Measurements from ENCODE around the gene ADGRL3.

Gene ADGRL3

GRCh38 chr4:61277785-61278760, 77.9 kb downstream of the ADGRL3 start:
- DNase-seq (ENCODE audit: low spot score): no peak

GRCh38 chr4:61292322-61292721, 92.2 kb downstream of the ADGRL3 start:
- DNase-seq (ENCODE audit: low spot score): no peak

DNA sequence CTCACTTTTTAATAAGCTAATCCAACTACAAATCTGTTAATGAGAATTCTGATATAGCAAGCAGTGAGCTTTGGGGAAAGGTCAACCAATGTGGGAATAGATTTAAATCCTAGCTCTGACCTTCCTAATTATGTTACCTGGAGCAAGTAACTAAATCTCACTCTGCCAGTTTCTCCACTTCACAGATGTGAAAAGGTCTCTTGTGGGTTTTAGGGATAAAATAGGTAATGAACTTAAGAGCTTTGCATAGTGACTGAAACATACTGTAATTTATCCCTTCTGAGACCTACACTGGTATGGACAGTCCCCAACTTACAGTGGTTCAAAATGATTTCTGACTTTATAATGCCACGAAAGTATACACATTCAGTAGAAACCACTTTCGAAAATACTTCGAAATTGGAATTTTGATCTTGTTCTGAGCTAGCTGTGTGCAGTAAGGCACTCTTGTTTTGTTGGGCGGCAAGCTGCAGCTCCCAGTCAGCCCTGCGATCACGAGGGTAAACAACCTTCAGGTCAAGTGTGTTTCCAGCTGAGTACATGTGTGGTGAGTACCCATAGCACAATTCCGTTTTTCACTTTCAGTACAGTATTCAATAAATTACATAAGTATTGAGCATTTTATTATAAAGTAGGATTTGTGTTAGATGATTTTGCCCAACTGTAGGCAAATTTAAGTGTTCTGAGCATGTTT, 93.7 kb downstream of the ADGRL3 start:
- no peak for DNase-seq (ENCODE audit: low spot score)

- no peak for DNase-seq (ENCODE audit: low spot score)
Observed at GRCh38 chr4:61294936-61295335, 94.8 kb downstream of the ADGRL3 start.

- no peak for DNase-seq (ENCODE audit: low spot score)
Observed at GRCh38 chr4:61296144-61296543, 96.0 kb downstream of the ADGRL3 start.

DNA sequence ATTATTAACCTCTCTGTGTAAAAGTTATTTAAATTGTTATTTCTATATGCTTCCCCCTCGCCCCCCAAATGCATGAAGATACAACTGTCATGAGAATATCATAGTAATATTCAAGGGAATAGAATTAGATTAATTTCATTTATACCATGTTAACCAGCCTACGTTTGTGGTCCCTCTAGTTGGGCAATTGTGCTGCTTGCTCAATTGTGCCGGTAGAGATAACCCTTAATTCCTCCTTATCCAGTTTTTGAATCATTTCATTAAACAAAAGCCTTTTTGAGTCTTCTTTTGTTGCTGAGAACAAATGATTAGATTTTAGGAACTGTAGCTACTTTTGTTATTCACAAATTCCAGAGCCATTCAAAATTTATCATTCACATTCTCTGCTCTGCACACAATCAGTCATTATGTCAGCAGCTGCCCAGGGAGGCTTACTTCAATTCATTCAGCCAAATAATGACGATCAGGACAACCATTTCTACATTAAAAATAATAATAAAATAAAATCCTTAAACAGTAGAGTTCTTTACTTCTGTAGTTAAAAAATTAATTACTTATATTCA, 98.1 kb downstream of the ADGRL3 start:
- no peak for DNase-seq (ENCODE audit: low spot score)

DNA sequence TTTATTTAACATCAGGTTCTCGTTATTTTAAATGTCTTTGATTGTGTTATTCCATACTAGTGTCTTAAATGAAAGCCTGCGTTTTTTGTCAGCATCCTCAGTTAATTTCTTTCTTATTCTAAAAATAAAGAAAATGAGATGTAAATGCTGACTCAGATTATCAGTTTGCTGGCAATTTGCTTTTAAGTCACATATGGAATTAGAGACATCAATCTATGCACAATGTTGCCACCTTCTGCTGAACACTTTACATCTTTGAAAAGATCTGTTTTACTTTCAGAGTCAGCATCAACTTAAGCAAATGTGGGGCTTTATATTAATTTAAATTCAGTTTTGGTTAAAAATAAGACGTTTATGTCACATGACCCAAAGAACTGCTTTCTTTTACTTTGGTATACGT, 99.2 kb downstream of the ADGRL3 start:
- DNase-seq (ENCODE audit: low spot score): no peak

DNA sequence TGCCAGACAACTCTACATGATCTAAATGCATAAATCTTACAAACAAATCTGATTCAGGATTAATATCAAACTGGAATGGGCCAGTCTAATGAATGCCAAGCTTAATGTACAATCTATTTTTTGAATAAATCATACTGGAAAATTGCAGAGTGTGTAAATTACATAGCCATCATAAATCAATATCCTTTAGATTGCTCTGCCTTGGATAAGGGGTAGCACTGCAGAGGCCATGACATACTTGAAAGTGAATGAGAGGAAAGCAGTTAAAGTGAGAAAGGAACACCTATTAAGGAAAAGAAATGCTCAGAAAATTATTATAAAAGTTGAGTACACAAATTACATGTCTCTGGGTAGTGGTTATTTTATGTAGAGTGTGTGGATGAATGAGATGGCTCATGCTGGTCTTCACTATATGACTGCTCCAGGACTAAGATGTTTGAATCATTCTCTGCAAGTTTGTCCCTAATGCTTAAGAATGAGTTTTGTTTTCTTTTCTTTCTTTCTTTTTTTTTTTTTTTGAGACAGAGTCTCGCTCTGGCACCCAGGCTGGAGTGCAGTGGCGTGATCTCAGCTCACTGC, 100.2 kb downstream of the ADGRL3 start:
- no peak for DNase-seq (ENCODE audit: low spot score)

GRCh38 chr4:61301271-61301670, 101.1 kb downstream of the ADGRL3 start:
- no peak for DNase-seq (ENCODE audit: low spot score)

DNA sequence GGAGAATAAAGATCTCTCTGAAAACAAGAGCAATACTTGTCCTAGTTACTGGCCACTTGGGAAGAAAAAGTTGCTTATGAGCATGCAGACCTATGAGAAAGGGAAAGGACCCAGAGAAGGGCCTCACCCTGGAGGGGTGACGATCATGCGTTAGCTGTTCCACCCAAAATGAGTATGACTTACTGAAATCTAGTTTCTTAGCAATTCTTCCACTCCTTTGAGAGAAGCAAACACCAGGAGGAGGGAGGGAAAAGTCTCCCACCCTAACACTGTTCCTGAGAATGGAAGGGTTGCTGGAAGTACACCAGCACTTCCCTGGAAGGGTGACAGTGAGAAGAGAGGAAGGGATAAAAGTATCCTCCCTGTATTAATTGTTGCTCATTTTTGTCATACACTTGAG, 107.9 kb downstream of the ADGRL3 start:
- no peak for DNase-seq (ENCODE audit: low spot score)

GRCh38 chr4:61309616-61310015, 109.5 kb downstream of the ADGRL3 start:
- DNase-seq (ENCODE audit: low spot score): no peak

DNA sequence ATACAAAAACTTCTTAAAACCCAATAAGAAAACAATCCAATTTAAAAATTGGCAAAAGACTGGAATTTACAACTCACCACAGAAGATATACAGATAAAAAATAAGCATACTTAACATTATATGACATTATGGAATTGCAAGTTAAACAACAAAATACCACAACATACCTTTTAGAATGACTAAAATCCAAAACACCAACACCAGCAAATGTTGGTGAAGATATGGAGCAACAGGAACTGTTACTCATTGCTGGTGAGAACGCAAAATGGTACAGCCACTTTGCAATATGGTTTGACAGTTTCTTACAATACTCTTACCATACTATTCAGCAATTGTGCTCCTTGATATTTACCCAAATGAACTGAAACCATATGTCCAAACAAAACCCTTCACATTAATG, 112.4 kb downstream of the ADGRL3 start:
- DNase-seq (ENCODE audit: low spot score): no peak

- no peak for DNase-seq (ENCODE audit: low spot score)
Observed at GRCh38 chr4:61318431-61318830, 118.3 kb downstream of the ADGRL3 start.

- DNase-seq (ENCODE audit: low spot score): no peak
Observed at GRCh38 chr4:61319156-61319555, 119.0 kb downstream of the ADGRL3 start.

DNA sequence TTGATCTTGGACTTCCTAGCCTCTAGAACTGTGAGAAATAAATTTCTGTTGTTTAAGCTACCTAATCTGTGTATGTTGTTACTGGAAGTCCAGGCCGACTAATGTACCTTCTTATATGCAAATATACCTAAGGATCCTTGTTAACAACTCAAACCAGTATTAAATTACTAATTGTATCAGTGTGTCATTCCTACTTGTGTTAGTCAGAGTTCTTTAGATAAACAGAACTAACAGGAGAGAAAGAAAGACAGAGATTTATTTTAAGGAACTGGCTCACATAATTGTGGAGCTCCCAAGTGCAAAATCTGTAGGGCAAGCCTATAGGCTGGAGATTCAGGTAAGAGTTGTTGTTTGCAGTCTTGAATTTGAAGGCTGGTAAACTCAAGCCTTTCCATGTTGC, 120.0 kb downstream of the ADGRL3 start:
- DNase-seq (ENCODE audit: low spot score): no peak

GRCh38 chr4:61320631-61321030, 120.5 kb downstream of the ADGRL3 start:
- DNase-seq (ENCODE audit: low spot score): no peak

DNA sequence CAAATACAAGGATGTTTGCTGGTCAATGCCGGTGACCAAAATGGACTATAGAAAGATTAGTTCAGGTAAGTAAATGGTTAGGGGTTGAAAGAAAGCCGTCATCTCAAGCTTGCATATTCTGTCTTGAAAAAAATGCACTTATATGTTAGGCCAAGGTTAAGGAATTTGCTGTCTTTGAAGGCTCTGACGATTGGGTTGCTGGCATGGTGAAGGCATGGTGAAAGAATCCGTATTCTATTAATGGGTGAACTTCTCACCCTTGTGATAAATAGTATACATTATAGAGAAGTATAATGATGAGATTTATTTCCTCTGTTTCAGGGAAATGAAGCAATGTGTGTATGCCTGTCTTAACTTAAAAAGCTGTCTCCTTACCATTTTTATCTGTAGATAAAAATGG, 132.6 kb downstream of the ADGRL3 start:
- DNase-seq (ENCODE audit: low spot score): no peak

DNA sequence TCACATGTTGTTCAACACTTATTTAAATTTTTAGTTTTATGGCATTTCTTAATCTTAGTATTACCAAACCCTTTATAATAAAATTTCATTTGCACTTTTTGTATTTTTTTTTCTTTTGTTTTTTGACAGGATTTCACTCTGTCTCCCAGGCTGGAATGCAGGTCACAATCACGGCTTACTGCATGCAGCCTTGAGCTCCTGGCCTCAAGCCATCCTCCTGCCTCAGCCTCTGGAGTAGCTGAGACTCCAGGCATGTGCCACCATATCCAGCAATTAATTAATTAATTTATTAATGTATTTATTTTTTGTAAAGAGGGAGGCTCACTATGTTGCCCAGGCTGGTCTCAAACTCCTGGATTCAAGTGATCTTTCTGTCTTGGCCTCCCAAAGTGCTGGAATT, 133.4 kb downstream of the ADGRL3 start:
- DNase-seq (ENCODE audit: low spot score): no peak

DNA sequence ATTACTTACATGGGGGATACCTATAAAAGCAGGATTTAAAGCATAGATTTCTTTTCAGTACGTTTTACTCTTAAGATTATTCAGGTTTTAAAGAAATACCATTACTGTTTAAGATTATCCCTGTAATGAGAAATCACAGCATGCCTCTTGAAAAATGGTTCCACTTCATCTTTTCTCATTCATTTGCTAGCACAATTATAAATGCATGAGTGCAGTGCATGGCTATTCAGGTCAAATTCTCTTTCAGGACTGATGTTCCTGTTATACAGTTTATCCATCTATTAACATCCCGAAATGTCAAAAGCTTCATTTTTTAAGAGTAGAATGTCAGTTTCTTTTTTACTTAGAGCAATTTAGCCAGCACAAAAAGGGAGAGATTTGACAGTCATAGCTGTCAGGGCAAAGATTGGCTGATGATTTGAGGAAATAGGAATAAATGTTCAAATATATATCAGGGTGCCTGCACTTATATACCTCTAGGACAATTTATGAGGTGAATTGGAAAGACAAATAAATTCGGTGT, 135.2 kb downstream of the ADGRL3 start:
- no peak for DNase-seq (ENCODE audit: low spot score)

- DNase-seq (ENCODE audit: low spot score): no peak
Observed at GRCh38 chr4:61336488-61336887, 136.4 kb downstream of the ADGRL3 start.

- DNase-seq (ENCODE audit: low spot score): no peak
Observed at GRCh38 chr4:61336916-61337315, 136.8 kb downstream of the ADGRL3 start.

- no peak for DNase-seq (ENCODE audit: low spot score)
Observed at GRCh38 chr4:61342061-61342460, 141.9 kb downstream of the ADGRL3 start.
